ENCODE data around the gene ITPR2. TPM values are rescaled to one million over a fixed set of nuclear protein-coding genes. Genes with fewer than 3 reads are reported as not detected.

The ITPR2 gene
- 10 to 100 TPM; 23.7 to 25.0 TPM for total RNA-seq

- intact Hi-C loops (cut with micrococcal nuclease), result loop anchor here (1.0 kb wide), 5 partner anchors 20 to 181 kb away; partner anchors contain the start of genes FGFR1OP2 and TM7SF3
- ChIA-PET POLR2A (interaction anchor here (0.6 to 1.9 kb wide), 9 partner anchors 30 to 710 kb away, joined by 3 to 7 read pairs (median 3); partner anchors contain the start of genes BMAL2 and MED21), CTCF (interaction anchor here (0.6 to 2.9 kb wide), 22 partner anchors 10 to 473 kb away, joined by 3 to 33 read pairs (median 3); partner anchors contain the start of gene TM7SF3)
- Mint-ChIP-seq H3K36me3 (no peaks in the 10 kb centered on the region), H3K27me3 (no peaks in the 10 kb centered on the region), H3K4me3 (peak within 1 kb of the TSS; percentile 99), H3K9me3 (no peaks in the 10 kb centered on the region), H3K27ac (peak within 1 kb of the TSS; percentile 98), H3K4me1 (ENCODE audit: low read depth) (peaks cover 34% of the 10 kb centered on the region)
- DNase-seq, result peak; percentile 96
Observed at GRCh38 chr12:26832822-26833742, at the start of gene ITPR2. ITPR2 (minus strand) TSS chr12:26833194; CDS start chr12:26832781, 413 bp downstream.

DNA sequence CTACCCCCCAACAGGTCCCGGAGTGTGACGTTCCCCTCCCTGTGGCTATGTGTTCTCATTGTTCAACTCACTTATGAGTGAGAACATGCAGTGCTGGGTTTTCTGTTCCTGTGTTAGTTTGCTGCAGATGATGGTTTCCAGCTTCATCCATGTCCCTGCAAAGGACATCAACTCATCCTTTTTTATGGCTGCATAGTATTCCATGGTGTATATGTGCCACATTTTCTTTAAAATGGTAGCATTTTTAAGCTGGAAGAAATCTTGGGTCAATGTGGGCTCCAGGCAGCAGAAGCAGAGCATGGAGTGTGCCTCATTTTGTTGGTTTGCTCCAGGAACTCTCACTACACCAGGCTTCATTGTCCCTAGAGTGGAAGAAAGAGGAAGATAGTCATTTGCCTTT is 47.6 kb upstream of the ITPR2 start:
- Mint-ChIP-seq H3K27ac (no peak overlapping the region), H3K27me3 (peaks cover 4% of the 10 kb centered on the region), H3K4me1 (ENCODE audit: low read depth) (peaks cover 7% of the 10 kb centered on the region), H3K9me3 (peaks cover 3% of the 10 kb centered on the region), H3K36me3 (no peaks in the 10 kb centered on the region), H3K4me3 (no peak overlapping the region)
- DNase-seq, result no peak
- CTCF ChIA-PET, result no interaction called here
- intact Hi-C loops (cut with micrococcal nuclease), result no loop called here
- POLR2A ChIA-PET, result no interaction called here

DNA sequence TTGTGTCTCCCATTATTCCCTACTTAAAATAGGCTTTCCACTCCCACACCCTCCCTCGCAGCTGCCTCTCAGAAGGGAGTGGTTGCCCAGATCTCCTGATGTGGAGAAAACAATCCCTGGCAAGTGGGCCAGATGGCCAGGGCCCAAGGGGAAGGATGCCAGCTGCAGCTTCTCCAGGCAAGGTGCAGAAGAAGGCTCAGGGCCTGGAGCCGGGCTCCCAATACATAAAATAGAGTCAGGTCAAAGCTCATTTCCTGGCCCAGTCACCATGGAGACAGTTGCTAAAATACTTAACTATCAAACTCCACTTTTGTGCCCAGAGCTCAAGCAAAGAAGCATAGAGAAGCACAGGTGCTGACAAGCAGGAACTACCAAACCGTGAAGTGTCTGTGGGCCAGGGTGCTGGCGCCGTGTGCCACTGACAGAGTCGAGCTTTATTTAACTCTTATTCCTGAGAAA is 45.7 kb upstream of the ITPR2 start:
- Mint-ChIP-seq H3K27ac (no peak overlapping the region), H3K27me3 (peaks cover 4% of the 10 kb centered on the region), H3K4me1 (ENCODE audit: low read depth) (no peaks in the 10 kb centered on the region), H3K9me3 (peaks cover 3% of the 10 kb centered on the region), H3K4me3 (no peak overlapping the region), H3K36me3 (no peaks in the 10 kb centered on the region)
- no peak for DNase-seq
- POLR2A ChIA-PET, result no interaction called here
- CTCF ChIA-PET, result interaction anchor here (1.2 kb wide), 2 partner anchors 26 to 46 kb away, joined by 3 read pairs; partner anchors contain the start of gene ITPR2
- intact Hi-C loops (cut with micrococcal nuclease), result no loop called here

DNA sequence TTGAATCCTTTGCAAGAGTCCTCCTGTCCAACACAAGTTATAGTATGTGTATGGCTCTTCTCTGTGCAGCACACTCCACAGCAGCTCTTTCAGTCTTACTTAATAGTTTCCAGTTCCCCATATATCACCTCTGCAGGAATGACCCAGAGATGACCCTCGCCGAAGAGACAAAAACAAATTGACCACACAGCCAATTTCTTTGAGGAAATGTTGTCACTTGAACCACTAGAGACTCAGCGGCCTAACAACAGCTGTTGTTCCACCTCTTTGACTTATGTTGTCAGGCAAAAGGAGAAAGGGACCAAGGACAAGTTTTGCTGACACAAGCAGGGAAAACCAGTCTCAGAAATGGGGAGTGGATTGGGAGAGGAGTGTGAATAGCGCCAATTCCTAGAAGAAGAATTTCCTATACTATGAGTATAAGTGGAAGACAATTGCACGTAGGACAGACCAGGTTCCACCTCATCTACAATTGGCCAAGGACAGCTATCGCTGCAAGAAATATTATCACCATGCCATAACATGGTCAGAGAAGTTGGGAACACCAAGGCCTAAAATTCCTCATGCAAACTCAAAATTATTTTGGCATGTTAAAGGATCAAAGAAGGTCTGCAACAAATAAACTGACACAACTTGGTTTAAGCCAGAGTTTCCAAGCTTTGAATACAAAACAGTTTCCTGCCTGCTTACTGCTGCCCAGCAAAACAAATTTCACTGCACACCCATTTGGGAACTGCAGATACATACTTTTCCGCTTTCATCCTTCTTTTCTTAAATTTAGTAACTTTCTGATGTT is 41.7 kb upstream of the ITPR2 start:
- Mint-ChIP-seq H3K4me3 (no peak overlapping the region), H3K27me3 (no peaks in the 10 kb centered on the region)

DNA sequence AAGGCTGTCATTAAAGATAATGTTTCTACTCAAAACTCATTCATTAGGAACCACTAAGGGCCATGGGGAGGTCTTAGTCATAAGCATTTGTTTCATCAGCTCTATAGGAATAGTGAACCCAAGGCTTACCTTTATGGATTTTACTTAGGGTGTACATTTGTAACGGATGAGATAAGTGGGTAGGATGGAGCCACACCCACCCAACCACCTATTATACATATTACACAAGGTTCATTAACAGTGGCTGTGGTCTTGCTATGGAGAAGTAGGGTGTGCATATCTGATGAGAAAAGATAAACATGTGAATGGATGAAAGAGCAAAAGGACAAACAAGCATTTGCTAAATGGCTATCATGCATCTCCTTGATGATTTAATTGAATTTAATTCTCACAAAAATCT is 39.6 kb upstream of the ITPR2 start:
- POLR2A ChIA-PET, result no interaction called here
- Mint-ChIP-seq H3K4me1 (ENCODE audit: low read depth) (peaks cover 2% of the 10 kb centered on the region), H3K36me3 (no peaks in the 10 kb centered on the region)

More for the DNA sequence above, 41.7 kb upstream of the ITPR2 start:
- Mint-ChIP-seq H3K4me1 (ENCODE audit: low read depth) (no peaks in the 10 kb centered on the region), H3K27ac (no peak overlapping the region), H3K36me3 (no peaks in the 10 kb centered on the region), H3K9me3 (no peaks in the 10 kb centered on the region)
- no peak for DNase-seq
- ChIA-PET CTCF (interaction anchor here (1.0 kb wide), 1 partner anchor 36 kb away, joined by 3 read pairs; no protein-coding TSS in a partner anchor), POLR2A (no interaction called here)
- intact Hi-C loops (cut with micrococcal nuclease), result no loop called here

GRCh38 chr12:26871985-26872384 is 39.0 kb upstream of the ITPR2 start:
- Mint-ChIP-seq H3K4me1 (ENCODE audit: low read depth) (peaks cover 8% of the 10 kb centered on the region), H3K36me3 (no peaks in the 10 kb centered on the region), H3K9me3 (no peaks in the 10 kb centered on the region), H3K4me3 (no peak overlapping the region), H3K27ac (no peak overlapping the region), H3K27me3 (no peaks in the 10 kb centered on the region)
- intact Hi-C loops (cut with micrococcal nuclease), result no loop called here
- ChIA-PET CTCF (interaction anchor here (3.6 kb wide), 1 partner anchor 13 kb away, joined by 16 read pairs; no protein-coding TSS in a partner anchor), POLR2A (no interaction called here)
- DNase-seq, result no peak

More for the DNA sequence above, 39.6 kb upstream of the ITPR2 start:
- no peaks in the 10 kb centered on the region for H3K27me3 Mint-ChIP-seq
- H3K4me3 Mint-ChIP-seq, result no peak overlapping the region
- H3K27ac Mint-ChIP-seq, result no peak overlapping the region
- H3K9me3 Mint-ChIP-seq, result no peaks in the 10 kb centered on the region
- CTCF ChIA-PET, result interaction anchor here (3.6 kb wide), 1 partner anchor 12 kb away, joined by 16 read pairs; no protein-coding TSS in a partner anchor
- intact Hi-C loops (cut with micrococcal nuclease), result no loop called here
- DNase-seq, result no peak

GRCh38 chr12:26870491-26871419 is 37.8 kb upstream of the ITPR2 start:
- no peaks in the 10 kb centered on the region for H3K36me3 Mint-ChIP-seq
- CTCF ChIA-PET, result interaction anchor here (1.3 to 3.6 kb wide), 2 partner anchors 14 to 21 kb away, joined by 4 to 16 read pairs; no protein-coding TSS in a partner anchor
- POLR2A ChIA-PET, result no interaction called here
- H3K27me3 Mint-ChIP-seq, result no peaks in the 10 kb centered on the region
- H3K27ac Mint-ChIP-seq, result no peak overlapping the region
- no peak overlapping the region for H3K4me3 Mint-ChIP-seq
- DNase-seq, result no peak
- H3K9me3 Mint-ChIP-seq, result no peaks in the 10 kb centered on the region
- H3K4me1 Mint-ChIP-seq (ENCODE audit: low read depth), result peaks cover 10% of the 10 kb centered on the region
- intact Hi-C loops (cut with micrococcal nuclease), result no loop called here

DNA sequence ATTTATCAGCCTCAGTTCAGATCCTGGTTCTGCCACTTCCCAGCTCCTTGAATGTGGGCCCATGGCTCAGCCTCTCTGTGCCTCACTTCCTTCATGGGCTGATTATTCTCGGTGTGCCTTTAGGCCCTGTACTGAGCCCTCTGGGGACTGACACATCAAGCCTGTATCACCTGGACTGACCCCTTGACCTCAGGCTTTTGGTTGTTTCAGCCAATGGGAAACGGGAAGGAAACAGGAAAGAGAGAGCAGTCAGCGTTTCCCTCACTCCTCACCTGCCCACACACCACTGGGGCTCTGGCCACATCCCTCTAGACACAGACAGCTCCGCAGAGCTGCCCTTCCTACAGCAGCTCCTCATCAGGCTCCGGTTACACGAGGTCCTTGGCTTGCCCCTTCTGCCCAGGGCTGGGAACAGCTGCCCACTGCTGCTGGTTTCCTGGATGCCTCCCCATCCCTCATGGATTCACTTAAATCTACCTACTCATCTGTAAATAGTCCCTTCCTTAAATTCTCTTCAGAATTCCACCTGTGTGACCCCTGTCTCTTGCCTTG is 37.0 kb upstream of the ITPR2 start:
- intact Hi-C loops (cut with micrococcal nuclease), result no loop called here
- no peak overlapping the region for H3K27ac Mint-ChIP-seq
- peaks cover 10% of the 10 kb centered on the region for H3K4me1 Mint-ChIP-seq (ENCODE audit: low read depth)
- ChIA-PET CTCF (interaction anchor here (1.0 to 3.6 kb wide), 3 partner anchors 15 to 36 kb away, joined by 3 to 16 read pairs (median 4); no protein-coding TSS in a partner anchor), POLR2A (no interaction called here)
- DNase-seq, result no peak
- no peaks in the 10 kb centered on the region for H3K36me3 Mint-ChIP-seq
- no peak overlapping the region for H3K4me3 Mint-ChIP-seq
- H3K9me3 Mint-ChIP-seq, result no peaks in the 10 kb centered on the region
- H3K27me3 Mint-ChIP-seq, result no peaks in the 10 kb centered on the region

- POLR2A ChIA-PET, result no interaction called here
- Mint-ChIP-seq H3K27ac (no peak overlapping the region), H3K9me3 (no peaks in the 10 kb centered on the region), H3K4me1 (ENCODE audit: low read depth) (peaks cover 10% of the 10 kb centered on the region), H3K27me3 (no peaks in the 10 kb centered on the region), H3K36me3 (no peaks in the 10 kb centered on the region), H3K4me3 (no peak overlapping the region)
- DNase-seq, result no peak
- intact Hi-C loops (cut with micrococcal nuclease), result no loop called here
- CTCF ChIA-PET, result interaction anchor here (1.0 to 1.2 kb wide), 2 partner anchors 16 to 35 kb away, joined by 3 to 5 read pairs; no protein-coding TSS in a partner anchor
Observed at GRCh38 chr12:26869104-26869494, 36.1 kb upstream of the ITPR2 start.

DNA sequence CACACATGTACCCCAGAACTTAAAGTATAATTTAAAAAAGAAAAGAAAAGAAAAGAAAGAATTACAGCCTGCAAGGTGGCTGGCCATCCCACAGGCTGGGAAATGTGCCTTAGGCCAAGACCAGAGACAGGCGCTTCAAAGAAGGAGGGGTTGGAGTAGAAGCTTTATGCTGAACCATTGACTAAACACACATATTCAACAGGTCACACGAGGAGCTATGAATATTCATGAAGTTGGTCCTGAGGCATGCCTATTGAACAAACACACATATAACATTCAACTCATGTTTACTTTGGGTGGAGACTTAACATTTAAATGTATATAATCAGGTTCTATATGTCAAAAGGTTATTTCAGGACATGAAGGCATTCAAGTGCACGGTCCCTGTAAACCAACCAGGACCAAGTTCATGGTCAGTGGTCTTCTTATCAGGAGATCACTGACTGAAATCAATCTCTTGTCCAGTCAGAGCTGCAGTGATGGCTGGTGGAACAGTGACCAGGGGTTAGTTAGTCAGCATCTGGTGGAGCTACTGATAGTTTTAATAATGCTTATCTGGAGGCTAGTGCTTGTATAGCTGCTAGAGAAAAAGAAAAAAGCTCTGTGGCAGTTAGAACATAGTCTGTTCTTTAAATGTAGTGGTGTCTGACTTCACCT is 35.6 kb upstream of the ITPR2 start:
- POLR2A ChIA-PET, result no interaction called here
- intact Hi-C loops (cut with micrococcal nuclease), result no loop called here
- Mint-ChIP-seq H3K36me3 (no peaks in the 10 kb centered on the region), H3K27me3 (no peaks in the 10 kb centered on the region), H3K27ac (no peak overlapping the region), H3K4me1 (ENCODE audit: low read depth) (peaks cover 10% of the 10 kb centered on the region), H3K9me3 (no peaks in the 10 kb centered on the region), H3K4me3 (no peak overlapping the region)
- DNase-seq, result no peak
- CTCF ChIA-PET, result interaction anchor here (1.2 kb wide), 1 partner anchor 16 kb away, joined by 5 read pairs; no protein-coding TSS in a partner anchor
